Adrenal gland (tissue), 5 donors: ENCODE measurements around the gene KAZN.

Source experiments
- POLR2A ChIP-seq, 2 donors: fragments of 450-650 bp; IDR thresholded peaks; one replicate each; pipeline ENCODE4 v1.6.1; 2017; ENCODE audit warnings: antibody characterized with exemption in 2 of 2, mild to moderate bottlenecking in 2 of 2, moderate library complexity in 1 of 2
- TF ChIP-seq, protein P1 (sequence below), 6 experiments: fragments of 450-650 bp in 4 of 6; fragments of 200-600 bp in 2 of 6; sonication (generic) in 1 of 6; IDR thresholded peaks; 1 replicate in 5 of 6; 2 replicates in 1 of 6; pipeline versions ENCODE4 v1.5.1 to v1.8.0; 2016 to 2021; ENCODE audit warnings: antibody characterized with exemption in 6 of 6, mild to moderate bottlenecking in 2 of 6, moderate library complexity in 1 of 6
- donor health status: DM: no; HTN: no; CAD: no.

DNA sequence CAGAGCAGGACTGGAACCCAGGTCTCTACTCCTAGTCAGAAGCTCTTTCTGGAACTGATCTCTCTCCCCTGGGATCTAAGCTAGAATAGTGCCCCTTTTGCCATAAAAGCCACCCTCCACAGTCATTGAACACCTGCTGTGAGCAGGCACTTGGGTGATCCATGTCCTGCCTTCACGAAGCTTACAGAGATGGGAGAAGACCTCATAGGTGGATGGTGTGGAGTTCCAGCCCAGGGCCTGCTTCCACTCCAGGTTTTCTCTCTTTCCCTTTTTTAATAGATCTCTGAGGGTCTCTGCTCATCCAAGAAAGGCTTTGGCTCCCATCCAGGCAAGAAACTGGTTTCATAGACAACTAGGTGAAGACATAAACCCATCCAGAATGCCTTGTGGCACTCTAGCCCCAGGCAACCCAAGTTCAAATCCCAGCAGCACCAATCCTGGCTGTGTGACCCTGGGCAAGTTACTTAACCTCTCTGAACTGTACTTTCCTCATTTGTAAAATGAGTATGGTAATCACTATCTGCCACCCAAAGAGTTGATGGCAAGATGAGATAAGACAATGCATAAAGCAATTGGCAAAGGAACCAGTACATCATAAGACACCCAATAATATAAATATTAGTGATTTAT lies 508.7 kb downstream of the KAZN start:
- TF ChIP-seq, protein P1, sequence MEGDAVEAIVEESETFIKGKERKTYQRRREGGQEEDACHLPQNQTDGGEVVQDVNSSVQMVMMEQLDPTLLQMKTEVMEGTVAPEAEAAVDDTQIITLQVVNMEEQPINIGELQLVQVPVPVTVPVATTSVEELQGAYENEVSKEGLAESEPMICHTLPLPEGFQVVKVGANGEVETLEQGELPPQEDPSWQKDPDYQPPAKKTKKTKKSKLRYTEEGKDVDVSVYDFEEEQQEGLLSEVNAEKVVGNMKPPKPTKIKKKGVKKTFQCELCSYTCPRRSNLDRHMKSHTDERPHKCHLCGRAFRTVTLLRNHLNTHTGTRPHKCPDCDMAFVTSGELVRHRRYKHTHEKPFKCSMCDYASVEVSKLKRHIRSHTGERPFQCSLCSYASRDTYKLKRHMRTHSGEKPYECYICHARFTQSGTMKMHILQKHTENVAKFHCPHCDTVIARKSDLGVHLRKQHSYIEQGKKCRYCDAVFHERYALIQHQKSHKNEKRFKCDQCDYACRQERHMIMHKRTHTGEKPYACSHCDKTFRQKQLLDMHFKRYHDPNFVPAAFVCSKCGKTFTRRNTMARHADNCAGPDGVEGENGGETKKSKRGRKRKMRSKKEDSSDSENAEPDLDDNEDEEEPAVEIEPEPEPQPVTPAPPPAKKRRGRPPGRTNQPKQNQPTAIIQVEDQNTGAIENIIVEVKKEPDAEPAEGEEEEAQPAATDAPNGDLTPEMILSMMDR (IDR thresholded peaks at IDR 0.05) = no peak
- TF ChIP-seq POLR2A (IDR thresholded peaks at IDR 0.05) = no peak
